DOHH2 (cell line): Measurements from ENCODE around the gene SSU72.
"Not testable (repeated sequence)": the region's sequence is repeated elsewhere in the genome, so short reads cannot be mapped to it uniquely, and the experiment has no call there.

Source experiments
- CTCF ChIP-seq: fragments of 200-600 bp; sonication (generic); IDR thresholded peaks from one replicate; pipeline ENCODE4 v1.5.1; 2014; ENCODE audit warnings: antibody characterized with exemption, mild to moderate bottlenecking, low read depth, low read length; ENCODE audit not compliant: poor library complexity, severe bottlenecking
- EZH2phosphoT487 ChIP-seq: fragments of 200-600 bp; sonication (generic); IDR thresholded peaks from 2 replicates; pipeline ENCODE4 v1.6.1; 2017; ENCODE audit warnings: borderline replicate concordance, mild to moderate bottlenecking, antibody characterized with exemption, low read length, moderate library complexity, mixed read lengths

- TF ChIP-seq CTCF, EZH2phosphoT487: not testable (repeated sequence)
These were observed 60.3 kb downstream of the SSU72 start for GRCh38 chr1:1514376-1514775.
